Panc1 (cell line): ENCODE results near the gene C22orf15. TPM values are rescaled to one million over a fixed set of nuclear protein-coding genes. Genes with fewer than 3 reads are reported as not detected.
A peak's percentile ranks its signal among the peaks of the same experiment; 100 is the strongest.

Source experiments
- ATAC-seq: fragments of 200-7000 bp; cut with Tn5 transposase; 2 replicates; pipeline ENCODE4 v1.9.1; 2020; ENCODE audit warnings: mild to moderate bottlenecking, moderate library complexity
- BruUV-seq: library from RNA; stranded (reverse); fragments of 400-500 nt; replicated peaks from 2 replicates; lab custom pipeline; 2021; lab: Mats Ljungman, UMichigan
- CTCF ChIA-PET: fragments of 300-600 bp; sonication (Branson Sonifier 250); formaldehyde crosslinking; loops from one replicate; lab custom pipeline; 2022; ENCODE audit warnings: antibody characterized with exemption; lab: Charles Lee
- POLR2A ChIA-PET: fragments of 300-600 bp; sonication (Branson Sonifier 250); formaldehyde crosslinking; loops from one replicate; lab custom pipeline; 2022; ENCODE audit warnings: antibody characterized with exemption; lab: Charles Lee
- DNase-seq: peaks from one replicate; pipeline ENCODE4 v3.0.0-alpha.2; 2010; ENCODE audit warnings: low read depth, low spot score
- H3K27ac ChIP-seq: 2 replicates; pipeline ENCODE4 v1.5.1; 2011; ENCODE audit warnings: mild to moderate bottlenecking, low read length, inconsistent platforms
- H3K27me3 ChIP-seq: fragments of 200-500 bp; sonication (Bioruptor generic); 2 replicates; pipeline ENCODE4 v1.6.0; 2014; ENCODE audit warnings: low read length, inconsistent platforms; ENCODE audit not compliant: control insufficient read depth, insufficient read depth
- H3K36me3 ChIP-seq: fragments of 200-500 bp; sonication (Bioruptor generic); 2 replicates; pipeline ENCODE4 v1.5.1; 2014; ENCODE audit warnings: inconsistent platforms, mild to moderate bottlenecking, low read length, moderate library complexity; ENCODE audit not compliant: control insufficient read depth, insufficient read depth
- H3K4me1 ChIP-seq: 2 replicates; pipeline ENCODE4 v1.5.1; 2011; ENCODE audit warnings: inconsistent platforms, mild to moderate bottlenecking, low read length, moderate library complexity; ENCODE audit not compliant: control insufficient read depth, insufficient read depth
- H3K4me3 ChIP-seq, 2 experiments: 2 replicates each; pipeline ENCODE4 v1.5.1; 2011 to 2012; ENCODE audit warnings: low read depth in 2 of 2, low read length in 2 of 2, mild to moderate bottlenecking in 2 of 2, inconsistent platforms in 1 of 2, moderate library complexity in 1 of 2
- H3K9me3 ChIP-seq: fragments of 200-500 bp; sonication (Bioruptor generic); 2 replicates; pipeline ENCODE4 v1.5.1; 2014; ENCODE audit warnings: low read depth, mild to moderate bottlenecking, inconsistent platforms, low read length, moderate library complexity; ENCODE audit not compliant: control insufficient read depth, insufficient read depth
- CTCF ChIP-seq: fragments of 450-650 bp; IDR thresholded peaks from 2 replicates; pipeline ENCODE4 v1.5.1; 2017; ENCODE audit warnings: mild to moderate bottlenecking
- POLR2AphosphoS5 ChIP-seq: IDR thresholded peaks from 2 replicates; pipeline ENCODE4 v1.6.1; 2012; ENCODE audit warnings: mild to moderate bottlenecking, low read depth, low read length, moderate library complexity
- SIN3A ChIP-seq: IDR thresholded peaks from 2 replicates; pipeline ENCODE4 v1.6.1; 2012; ENCODE audit warnings: low read depth, mild to moderate bottlenecking, low read length, moderate library complexity, borderline replicate concordance; ENCODE audit not compliant: insufficient read depth
- TCF7L2 ChIP-seq: IDR thresholded peaks from 2 replicates; pipeline ENCODE4 v1.6.1; 2011; ENCODE audit warnings: mild to moderate bottlenecking, low read depth, low read length, inconsistent platforms
- in situ Hi-C: cut with HindIII; loops from 2 replicates; pipeline ENCODE4 v1.10.0; 2016; ENCODE audit warnings: low sequenced_read_pairs, low pct_unique_long_range_greater_than_20kb
- intact Hi-C: fragments of 100-400 bp; cut with micrococcal nuclease; formaldehyde crosslinking; loops from one replicate; pipeline ENCODE4 v1.10.0; 2022; ENCODE audit not compliant: unreplicated experiment
- total RNA-seq: library from RNA; stranded (reverse); gene quantifications from one replicate; pipeline ENCODE4 v1.2.1, GENCODE V29; 2021; ENCODE audit not compliant: unreplicated experiment
- TF ChIP-seq, protein P1 (sequence below), 2 experiments: IDR thresholded peaks; 2 replicates each; pipeline ENCODE4 v1.6.1; 2011 to 2012; ENCODE audit warnings: low read depth in 2 of 2, control low read depth in 1 of 2, low read length in 1 of 2, mild to moderate bottlenecking in 1 of 2, moderate library complexity in 1 of 2; ENCODE audit not compliant: insufficient read depth in 1 of 2

The C22orf15 gene
- total RNA-seq, 1 experiment from 2014 or later: not detected

- TF ChIP-seq POLR2AphosphoS5: no peak
- no peak for TF ChIP-seq CTCF
- TF ChIP-seq SIN3A: no peak
- TF ChIP-seq, protein P1, sequence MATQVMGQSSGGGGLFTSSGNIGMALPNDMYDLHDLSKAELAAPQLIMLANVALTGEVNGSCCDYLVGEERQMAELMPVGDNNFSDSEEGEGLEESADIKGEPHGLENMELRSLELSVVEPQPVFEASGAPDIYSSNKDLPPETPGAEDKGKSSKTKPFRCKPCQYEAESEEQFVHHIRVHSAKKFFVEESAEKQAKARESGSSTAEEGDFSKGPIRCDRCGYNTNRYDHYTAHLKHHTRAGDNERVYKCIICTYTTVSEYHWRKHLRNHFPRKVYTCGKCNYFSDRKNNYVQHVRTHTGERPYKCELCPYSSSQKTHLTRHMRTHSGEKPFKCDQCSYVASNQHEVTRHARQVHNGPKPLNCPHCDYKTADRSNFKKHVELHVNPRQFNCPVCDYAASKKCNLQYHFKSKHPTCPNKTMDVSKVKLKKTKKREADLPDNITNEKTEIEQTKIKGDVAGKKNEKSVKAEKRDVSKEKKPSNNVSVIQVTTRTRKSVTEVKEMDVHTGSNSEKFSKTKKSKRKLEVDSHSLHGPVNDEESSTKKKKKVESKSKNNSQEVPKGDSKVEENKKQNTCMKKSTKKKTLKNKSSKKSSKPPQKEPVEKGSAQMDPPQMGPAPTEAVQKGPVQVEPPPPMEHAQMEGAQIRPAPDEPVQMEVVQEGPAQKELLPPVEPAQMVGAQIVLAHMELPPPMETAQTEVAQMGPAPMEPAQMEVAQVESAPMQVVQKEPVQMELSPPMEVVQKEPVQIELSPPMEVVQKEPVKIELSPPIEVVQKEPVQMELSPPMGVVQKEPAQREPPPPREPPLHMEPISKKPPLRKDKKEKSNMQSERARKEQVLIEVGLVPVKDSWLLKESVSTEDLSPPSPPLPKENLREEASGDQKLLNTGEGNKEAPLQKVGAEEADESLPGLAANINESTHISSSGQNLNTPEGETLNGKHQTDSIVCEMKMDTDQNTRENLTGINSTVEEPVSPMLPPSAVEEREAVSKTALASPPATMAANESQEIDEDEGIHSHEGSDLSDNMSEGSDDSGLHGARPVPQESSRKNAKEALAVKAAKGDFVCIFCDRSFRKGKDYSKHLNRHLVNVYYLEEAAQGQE (IDR thresholded peaks at IDR 0.05; ENCODE audit: insufficient read depth in 1 of 2, low read depth in 2 of 2, low read length in 1 of 2): no peak
- no peak for TF ChIP-seq TCF7L2
- Histone ChIP-seq H3K36me3 (no peaks in the 10 kb centered on the region), H3K27ac (peak overlapping the region; percentile 13; the same call in 1 of the 2 replicates), H3K9me3 (no peaks in the 10 kb centered on the region), H3K4me1 (peaks cover 10% of the 10 kb centered on the region), H3K27me3 (no peaks in the 10 kb centered on the region), H3K4me3 (no peak overlapping the region)
- DNase-seq (no peak), ATAC-seq (peak; percentile 76)
- no TSS peak for BruUV-seq
- intact Hi-C loops: no loop called here
- in situ Hi-C loops: no loop called here
- ChIA-PET POLR2A (no interaction called here), CTCF (no interaction called here)
Measured at GRCh38 chr22:23781511-23782183, 18.9 kb downstream of the C22orf15 start.

DNA sequence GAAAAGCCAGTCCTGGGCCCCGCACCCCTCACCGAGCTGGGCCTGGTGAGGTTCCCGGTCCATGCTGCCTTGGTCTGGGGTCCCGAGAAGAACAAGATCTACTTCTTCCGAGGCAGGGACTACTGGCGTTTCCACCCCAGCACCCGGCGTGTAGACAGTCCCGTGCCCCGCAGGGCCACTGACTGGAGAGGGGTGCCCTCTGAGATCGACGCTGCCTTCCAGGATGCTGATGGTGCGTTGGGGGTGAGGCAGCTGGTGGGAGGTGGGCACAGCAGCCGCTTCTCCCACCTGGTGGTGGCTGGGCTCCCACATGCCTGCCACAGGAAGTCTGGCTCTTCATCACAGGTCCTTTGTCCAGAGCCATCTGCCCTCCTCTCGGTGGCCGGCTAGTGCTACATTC is 19.5 kb downstream of the C22orf15 start:
- CTCF ChIA-PET: no interaction called here
- ATAC-seq (no peak), DNase-seq (no peak)
- intact Hi-C loops: no loop called here
- peaks cover 10% of the 10 kb centered on the region for H3K4me1 ChIP-seq
- TF ChIP-seq POLR2AphosphoS5 (no peak), CTCF (no peak), SIN3A (no peak), TCF7L2 (no peak)
- TF ChIP-seq, protein P1 (IDR thresholded peaks at IDR 0.05; ENCODE audit: insufficient read depth in 1 of 2, low read depth in 2 of 2, low read length in 1 of 2): no peak
- POLR2A ChIA-PET: no interaction called here
- in situ Hi-C loops: no loop called here
- no peaks in the 10 kb centered on the region for H3K27me3 ChIP-seq
- no peaks in the 10 kb centered on the region for H3K9me3 ChIP-seq
- no peaks in the 10 kb centered on the region for H3K36me3 ChIP-seq
- H3K4me3 ChIP-seq: no peak overlapping the region
- H3K27ac ChIP-seq: no peak overlapping the region
- BruUV-seq: no TSS peak
